Left lung (tissue), 10 donors: ENCODE data around the gene RPL31. TPM values are rescaled to one million over a fixed set of nuclear protein-coding genes. Genes with fewer than 3 reads are reported as not detected.
A peak's percentile ranks its signal among the peaks of the same experiment; 100 is the strongest.

ENCODE experiments used
- ATAC-seq: fragments of 200-7000 bp; cut with Tn5 transposase; one replicate; pipeline ENCODE4 v1.9.1; 2020; ENCODE audit warnings: moderate library complexity
- DNase-seq, 4 donors: peaks; one replicate each; pipeline ENCODE4 v3.0.0-alpha.2; 2013 to 2020
- H3K27ac ChIP-seq, 2 donors: fragments of 200-600 bp; sonication (generic) in 1 of 2; one replicate each; pipeline versions ENCODE4 v1.5.0 to v1.8.0; 2020 to 2021
- H3K27me3 ChIP-seq, 2 donors: fragments of 200-600 bp; sonication (generic) in 1 of 2; one replicate each; pipeline versions ENCODE4 v1.5.0 to v1.8.0; 2020 to 2021
- H3K36me3 ChIP-seq, 2 donors: fragments of 200-600 bp; sonication (generic) in 1 of 2; one replicate each; pipeline versions ENCODE4 v1.5.0 to v1.8.0; 2020 to 2021
- H3K4me1 ChIP-seq, 2 donors: fragments of 200-600 bp; one replicate each; pipeline ENCODE4 v1.8.0; 2021
- H3K4me3 ChIP-seq, 2 donors: fragments of 200-600 bp; sonication (generic) in 1 of 2; one replicate each; pipeline versions ENCODE4 v1.5.0 to v1.8.0; 2020 to 2021; ENCODE audit warnings: mild to moderate bottlenecking in 1 of 2
- H3K9me3 ChIP-seq, 2 donors: fragments of 200-600 bp; sonication (generic) in 1 of 2; one replicate each; pipeline versions ENCODE4 v1.5.0 to v1.8.0; 2020 to 2021
- CTCF ChIP-seq, 2 donors: fragments of 200-600 bp; sonication (generic) in 1 of 2; IDR thresholded peaks; one replicate each; pipeline versions ENCODE4 v1.5.0 to v1.8.0; 2021; ENCODE audit warnings: antibody characterized with exemption in 2 of 2
- intact Hi-C, 2 donors: fragments of 100-400 bp; cut with DNase I; formaldehyde crosslinking; loops; one replicate each; pipeline versions ENCODE4 v1.11.2 to v1.14.2; 2022
- polyA plus RNA-seq, 6 donors: library from polyadenylated mRNA; unstranded; fragments of 120-200 nt; gene quantifications; one replicate each; pipeline ENCODE4 v1.2.1, GENCODE V29; 2013; ENCODE audit not compliant: insufficient read length in 6 of 6
- total RNA-seq, 2 donors: library from RNA; stranded (reverse); fragmentation: NEBNext Ultra II Directional; extraction: Animal tissue kit (Norgen Biotek cat#: 25700); gene quantifications; one replicate each; pipeline ENCODE4 v1.2.1, GENCODE V29; 2021
- donor health status: DM: no; HTN: yes; CAD: no.
- donor health status: DM: no; HTN: no; CAD: no.

RPL31 gene
- total and polyA plus RNA-seq, 8 donors: 865 to 3,696 (median 3,172) TPM

GRCh38 chr2:100987536-100987935 lies 14.6 kb upstream of the RPL31 start:
- Histone ChIP-seq H3K27ac (no peak overlapping the region), H3K36me3 (no peaks in the 10 kb centered on the region), H3K4me1 (no peaks in the 10 kb centered on the region), H3K27me3 (no peaks in the 10 kb centered on the region), H3K9me3 (no peaks in the 10 kb centered on the region), H3K4me3 (no peak overlapping the region)
- peak in 1 of 4 donors; percentile 7 for DNase-seq
- intact Hi-C loops: loop anchor here in 1 of 2 donors (5.0 kb wide), 2 partner anchors 255 to 380 kb away; no protein-coding TSS in a partner anchor
- ATAC-seq: no peak
- no peak for TF ChIP-seq CTCF (IDR thresholded peaks at IDR 0.05)

- intact Hi-C loops: loop anchor here in 1 of 2 donors (5.0 kb wide), 2 partner anchors 256 to 381 kb away; no protein-coding TSS in a partner anchor
- Histone ChIP-seq H3K36me3 (no peaks in the 10 kb centered on the region), H3K27me3 (no peaks in the 10 kb centered on the region), H3K4me3 (no peak overlapping the region), H3K4me1 (no peaks in the 10 kb centered on the region), H3K9me3 (no peaks in the 10 kb centered on the region), H3K27ac (no peak overlapping the region)
- no peak for TF ChIP-seq CTCF (IDR thresholded peaks at IDR 0.05)
- no peak for DNase-seq
- no peak for ATAC-seq
Observed at GRCh38 chr2:100987974-100988373, 14.1 kb upstream of the RPL31 start.

- intact Hi-C loops: loop anchor here in 1 of 2 donors (5.0 kb wide), 2 partner anchors 257 to 382 kb away; no protein-coding TSS in a partner anchor
- H3K36me3 ChIP-seq: no peaks in the 10 kb centered on the region
- no peak for TF ChIP-seq CTCF (IDR thresholded peaks at IDR 0.05)
- H3K9me3 ChIP-seq: no peaks in the 10 kb centered on the region
- no peaks in the 10 kb centered on the region for H3K4me1 ChIP-seq
- ATAC-seq: no peak
- H3K27ac ChIP-seq: no peak overlapping the region
- H3K27me3 ChIP-seq: no peaks in the 10 kb centered on the region
- DNase-seq: no peak
- no peak overlapping the region for H3K4me3 ChIP-seq
Observed at GRCh38 chr2:100988630-100989417, 13.3 kb upstream of the RPL31 start.

GRCh38 chr2:100989666-100990065 lies 12.4 kb upstream of the RPL31 start:
- Histone ChIP-seq H3K4me1 (no peaks in the 10 kb centered on the region), H3K27me3 (no peaks in the 10 kb centered on the region), H3K4me3 (no peak overlapping the region), H3K27ac (no peak overlapping the region), H3K9me3 (no peaks in the 10 kb centered on the region), H3K36me3 (no peaks in the 10 kb centered on the region)
- TF ChIP-seq CTCF (IDR thresholded peaks at IDR 0.05): no peak
- no peak for DNase-seq
- intact Hi-C loops: loop anchor here in 1 of 2 donors (5.0 kb wide), 2 partner anchors 257 to 382 kb away; no protein-coding TSS in a partner anchor
- no peak for ATAC-seq

GRCh38 chr2:100990166-100990565 lies 11.9 kb upstream of the RPL31 start:
- no peaks in the 10 kb centered on the region for H3K4me1 ChIP-seq
- no peak for TF ChIP-seq CTCF (IDR thresholded peaks at IDR 0.05)
- no peaks in the 10 kb centered on the region for H3K36me3 ChIP-seq
- H3K27me3 ChIP-seq: no peaks in the 10 kb centered on the region
- no peak overlapping the region for H3K27ac ChIP-seq
- H3K9me3 ChIP-seq: no peaks in the 10 kb centered on the region
- intact Hi-C loops: no loop called here
- DNase-seq (no peak), ATAC-seq (no peak)
- H3K4me3 ChIP-seq: no peak overlapping the region
